Body of pancreas (tissue), 4 donors: Measurements from ENCODE around the gene ABCD3.
"Not testable (repeated sequence)": the region's sequence is repeated elsewhere in the genome, so short reads cannot be mapped to it uniquely, and the experiment has no call there.

Experiments
- CTCF ChIP-seq, 7 experiments: fragments of 450-650 bp in 4 of 7; fragments of 200-600 bp in 3 of 7; sonication (generic) in 3 of 7; IDR thresholded peaks; one replicate each; pipeline ENCODE4 v1.5.1; 2016 to 2019; ENCODE audit warnings: antibody characterized with exemption in 7 of 7
- POLR2A ChIP-seq, 3 donors: fragments of 450-650 bp; IDR thresholded peaks; one replicate each; pipeline ENCODE4 v1.6.1; 2016; ENCODE audit warnings: antibody characterized with exemption in 3 of 3, mild to moderate bottlenecking in 2 of 3

- TF ChIP-seq CTCF, POLR2A (IDR thresholded peaks at IDR 0.05): not testable (repeated sequence)
These were observed 39.7 kb upstream of the ABCD3 start for GRCh38 chr1:94378493-94378892.
